Adrenal gland (tissue), 5 donors: ENCODE results near the gene MYL7.

Source experiments
- POLR2A ChIP-seq, 2 donors: fragments of 450-650 bp; IDR thresholded peaks; one replicate each; pipeline ENCODE4 v1.6.1; 2017; ENCODE audit warnings: antibody characterized with exemption in 2 of 2, mild to moderate bottlenecking in 2 of 2, moderate library complexity in 1 of 2
- TF ChIP-seq, protein P1 (sequence below), 6 experiments: fragments of 450-650 bp in 4 of 6; fragments of 200-600 bp in 2 of 6; sonication (generic) in 1 of 6; IDR thresholded peaks; 1 replicate in 5 of 6; 2 replicates in 1 of 6; pipeline versions ENCODE4 v1.5.1 to v1.8.0; 2016 to 2021; ENCODE audit warnings: antibody characterized with exemption in 6 of 6, mild to moderate bottlenecking in 2 of 6, moderate library complexity in 1 of 6
- donor health status: DM: no; HTN: no; CAD: no.

DNA sequence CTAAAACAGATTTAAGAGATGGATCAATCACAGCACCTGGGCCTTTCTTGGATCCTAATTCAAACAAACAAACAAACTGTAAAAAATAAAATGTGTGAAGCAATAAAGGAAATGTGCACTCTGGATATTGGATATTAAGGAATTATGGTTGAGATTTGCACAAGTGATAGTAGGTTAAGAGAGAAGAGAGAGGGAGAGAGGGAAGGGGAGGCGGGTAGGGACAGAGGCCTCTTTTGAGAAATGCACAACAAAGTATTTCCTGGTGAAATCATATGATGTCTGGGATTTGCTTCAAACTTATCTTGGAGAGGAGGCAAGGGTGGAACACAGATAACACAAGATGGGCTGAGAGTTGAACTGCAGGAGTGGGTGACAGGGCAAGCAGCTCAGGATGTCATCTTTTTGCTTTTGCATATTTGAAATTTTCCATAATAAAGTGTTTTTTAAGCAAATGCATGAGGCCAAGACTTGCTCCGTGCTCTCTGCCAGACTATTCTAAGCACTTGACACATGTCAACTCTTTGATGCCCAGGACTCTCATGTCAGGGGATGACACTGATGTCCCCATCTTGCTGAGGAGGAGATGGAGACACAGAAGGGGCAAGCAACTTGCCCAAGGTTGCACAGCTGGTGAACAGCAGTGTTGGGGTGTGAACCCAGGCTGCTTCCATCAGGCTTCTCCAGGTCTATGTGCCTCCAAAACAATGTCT, 46.1 kb downstream of the MYL7 start:
- TF ChIP-seq, protein P1, sequence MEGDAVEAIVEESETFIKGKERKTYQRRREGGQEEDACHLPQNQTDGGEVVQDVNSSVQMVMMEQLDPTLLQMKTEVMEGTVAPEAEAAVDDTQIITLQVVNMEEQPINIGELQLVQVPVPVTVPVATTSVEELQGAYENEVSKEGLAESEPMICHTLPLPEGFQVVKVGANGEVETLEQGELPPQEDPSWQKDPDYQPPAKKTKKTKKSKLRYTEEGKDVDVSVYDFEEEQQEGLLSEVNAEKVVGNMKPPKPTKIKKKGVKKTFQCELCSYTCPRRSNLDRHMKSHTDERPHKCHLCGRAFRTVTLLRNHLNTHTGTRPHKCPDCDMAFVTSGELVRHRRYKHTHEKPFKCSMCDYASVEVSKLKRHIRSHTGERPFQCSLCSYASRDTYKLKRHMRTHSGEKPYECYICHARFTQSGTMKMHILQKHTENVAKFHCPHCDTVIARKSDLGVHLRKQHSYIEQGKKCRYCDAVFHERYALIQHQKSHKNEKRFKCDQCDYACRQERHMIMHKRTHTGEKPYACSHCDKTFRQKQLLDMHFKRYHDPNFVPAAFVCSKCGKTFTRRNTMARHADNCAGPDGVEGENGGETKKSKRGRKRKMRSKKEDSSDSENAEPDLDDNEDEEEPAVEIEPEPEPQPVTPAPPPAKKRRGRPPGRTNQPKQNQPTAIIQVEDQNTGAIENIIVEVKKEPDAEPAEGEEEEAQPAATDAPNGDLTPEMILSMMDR (IDR thresholded peaks at IDR 0.05) = no peak
- TF ChIP-seq POLR2A (IDR thresholded peaks at IDR 0.05) = no peak
